ENCODE data around the gene COL6A2. TPM values are rescaled to one million over a fixed set of nuclear protein-coding genes. Genes with fewer than 3 reads are reported as not detected.

The COL6A2 gene
- total and polyA plus RNA-seq, 2 of the 13 experiments (the other 11 are each of a cell fraction or from before 2014, with no cell fraction given): 0.07 to 0.41 TPM

- TF ChIP-seq FOXO1 (CRISPR knock-in tag; IDR thresholded peaks at IDR 0.05) (no peak), ZBTB3 (CRISPR knock-in tag; IDR thresholded peaks at IDR 0.05; ENCODE audit: borderline replicate concordance, low read depth) (no peak), SP1 (IDR thresholded peaks at IDR 0.05) (no peak), SP1 (CRISPR knock-in tag; IDR thresholded peaks at IDR 0.05) (no peak), NR0B2 (CRISPR knock-in tag; IDR thresholded peaks at IDR 0.05) (no peak; the same call in 1 of the 2 replicates), ZSCAN5A (CRISPR knock-in tag; IDR thresholded peaks at IDR 0.05; ENCODE audit: borderline replicate concordance) (no peak), ZNF496 (CRISPR knock-in tag; IDR thresholded peaks at IDR 0.05; ENCODE audit: insufficient replicate concordance) (no peak), ZNF414 (CRISPR knock-in tag; IDR thresholded peaks at IDR 0.05) (peak; percentile 70; the same call in 1 of the 2 replicates), ZBTB42 (CRISPR knock-in tag; IDR thresholded peaks at IDR 0.05) (peak; percentile 75), ELF1 (CRISPR knock-in tag; IDR thresholded peaks at IDR 0.05) (no peak), BRCA1 (CRISPR knock-in tag; IDR thresholded peaks at IDR 0.05) (no peak), BORCS8-MEF2B (CRISPR knock-in tag; IDR thresholded peaks at IDR 0.05) (no peak), PBX3 (CRISPR knock-in tag; IDR thresholded peaks at IDR 0.05; ENCODE audit: borderline replicate concordance) (no peak), ZFP36L1 (CRISPR knock-in tag; IDR thresholded peaks at IDR 0.05) (no peak), ZNF678 (CRISPR knock-in tag; IDR thresholded peaks at IDR 0.05) (no peak), ZFP62 (CRISPR knock-in tag; IDR thresholded peaks at IDR 0.05) (no peak), ATF2 (CRISPR knock-in tag; IDR thresholded peaks at IDR 0.05) (no peak), KLF12 (CRISPR knock-in tag; IDR thresholded peaks at IDR 0.05; ENCODE audit: borderline replicate concordance) (no peak), KLF16 (CRISPR knock-in tag; IDR thresholded peaks at IDR 0.05) (no peak), ZNF691 (CRISPR knock-in tag; IDR thresholded peaks at IDR 0.05; ENCODE audit: borderline replicate concordance, low read depth) (no peak; the same call in 1 of the 2 replicates), MAFK (conservative IDR thresholded peaks at IDR 0.05 in 1 of 2, IDR thresholded peaks at IDR 0.05 in 1 of 2; ENCODE audit: low read length in 2 of 2) (no peak), HES4 (CRISPR knock-in tag; IDR thresholded peaks at IDR 0.05; ENCODE audit: borderline replicate concordance) (no peak), ZNF121 (CRISPR knock-in tag; IDR thresholded peaks at IDR 0.05) (no peak)
Observed at GRCh38 chr21:46154955-46155513, 57.1 kb downstream of the COL6A2 start (continued).
